Gastrocnemius medialis (tissue), 4 donors: Measurements from ENCODE around the gene AIFM2.

Experiments
- POLR2A ChIP-seq, 2 donors: fragments of 450-650 bp; IDR thresholded peaks; one replicate each; pipeline ENCODE4 v1.6.1; 2017; ENCODE audit warnings: antibody characterized with exemption in 2 of 2, mild to moderate bottlenecking in 2 of 2, moderate library complexity in 2 of 2
- TF ChIP-seq, protein P1 (sequence below), 5 experiments: fragments of 450-650 bp in 3 of 5; fragments of 200-600 bp in 2 of 5; sonication (generic) in 2 of 5; IDR thresholded peaks in 4 of 5; conservative IDR thresholded peaks in 1 of 5; 1 replicate in 4 of 5; 2 replicates in 1 of 5; pipeline ENCODE4 v1.5.1; 2016 to 2019; ENCODE audit warnings: antibody characterized with exemption in 5 of 5, mild to moderate bottlenecking in 3 of 5, moderate library complexity in 3 of 5

DNA sequence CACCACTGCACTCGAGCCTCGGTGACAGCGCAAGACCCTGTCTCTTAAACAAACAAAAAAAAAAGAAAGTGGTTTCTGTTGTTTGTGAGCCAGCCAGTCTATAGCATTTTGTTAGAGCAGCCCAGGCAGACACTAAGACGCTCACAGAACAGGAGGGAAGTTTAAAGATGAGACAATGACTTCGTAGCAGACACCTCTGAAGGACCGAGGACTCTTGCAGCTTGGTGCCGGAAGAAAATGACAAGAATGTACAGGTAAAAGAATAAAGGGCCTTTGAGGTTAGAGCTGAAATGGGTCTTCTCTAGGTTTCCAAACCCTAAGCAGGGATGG lies 40.3 kb downstream of the AIFM2 start:
- TF ChIP-seq, protein P1, sequence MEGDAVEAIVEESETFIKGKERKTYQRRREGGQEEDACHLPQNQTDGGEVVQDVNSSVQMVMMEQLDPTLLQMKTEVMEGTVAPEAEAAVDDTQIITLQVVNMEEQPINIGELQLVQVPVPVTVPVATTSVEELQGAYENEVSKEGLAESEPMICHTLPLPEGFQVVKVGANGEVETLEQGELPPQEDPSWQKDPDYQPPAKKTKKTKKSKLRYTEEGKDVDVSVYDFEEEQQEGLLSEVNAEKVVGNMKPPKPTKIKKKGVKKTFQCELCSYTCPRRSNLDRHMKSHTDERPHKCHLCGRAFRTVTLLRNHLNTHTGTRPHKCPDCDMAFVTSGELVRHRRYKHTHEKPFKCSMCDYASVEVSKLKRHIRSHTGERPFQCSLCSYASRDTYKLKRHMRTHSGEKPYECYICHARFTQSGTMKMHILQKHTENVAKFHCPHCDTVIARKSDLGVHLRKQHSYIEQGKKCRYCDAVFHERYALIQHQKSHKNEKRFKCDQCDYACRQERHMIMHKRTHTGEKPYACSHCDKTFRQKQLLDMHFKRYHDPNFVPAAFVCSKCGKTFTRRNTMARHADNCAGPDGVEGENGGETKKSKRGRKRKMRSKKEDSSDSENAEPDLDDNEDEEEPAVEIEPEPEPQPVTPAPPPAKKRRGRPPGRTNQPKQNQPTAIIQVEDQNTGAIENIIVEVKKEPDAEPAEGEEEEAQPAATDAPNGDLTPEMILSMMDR (IDR thresholded peaks at IDR 0.05 in 4 of 5, conservative IDR thresholded peaks at IDR 0.05 in 1 of 5) = no peak
- no peak for TF ChIP-seq POLR2A (IDR thresholded peaks at IDR 0.05)
